Adrenal gland (tissue), 5 donors: ENCODE measurements around the gene UBE2D2.
"Not testable (repeated sequence)": the region's sequence is repeated elsewhere in the genome, so short reads cannot be mapped to it uniquely, and the experiment has no call there.

ENCODE experiments used
- POLR2A ChIP-seq, 2 donors: fragments of 450-650 bp; IDR thresholded peaks; one replicate each; pipeline ENCODE4 v1.6.1; 2017; ENCODE audit warnings: antibody characterized with exemption in 2 of 2, mild to moderate bottlenecking in 2 of 2, moderate library complexity in 1 of 2
- TF ChIP-seq, protein P1 (sequence below), 6 experiments: fragments of 450-650 bp in 4 of 6; fragments of 200-600 bp in 2 of 6; sonication (generic) in 1 of 6; IDR thresholded peaks; 1 replicate in 5 of 6; 2 replicates in 1 of 6; pipeline versions ENCODE4 v1.5.1 to v1.8.0; 2016 to 2021; ENCODE audit warnings: antibody characterized with exemption in 6 of 6, mild to moderate bottlenecking in 2 of 6, moderate library complexity in 1 of 6
- donor health status: DM: no; HTN: no; CAD: no.

DNA sequence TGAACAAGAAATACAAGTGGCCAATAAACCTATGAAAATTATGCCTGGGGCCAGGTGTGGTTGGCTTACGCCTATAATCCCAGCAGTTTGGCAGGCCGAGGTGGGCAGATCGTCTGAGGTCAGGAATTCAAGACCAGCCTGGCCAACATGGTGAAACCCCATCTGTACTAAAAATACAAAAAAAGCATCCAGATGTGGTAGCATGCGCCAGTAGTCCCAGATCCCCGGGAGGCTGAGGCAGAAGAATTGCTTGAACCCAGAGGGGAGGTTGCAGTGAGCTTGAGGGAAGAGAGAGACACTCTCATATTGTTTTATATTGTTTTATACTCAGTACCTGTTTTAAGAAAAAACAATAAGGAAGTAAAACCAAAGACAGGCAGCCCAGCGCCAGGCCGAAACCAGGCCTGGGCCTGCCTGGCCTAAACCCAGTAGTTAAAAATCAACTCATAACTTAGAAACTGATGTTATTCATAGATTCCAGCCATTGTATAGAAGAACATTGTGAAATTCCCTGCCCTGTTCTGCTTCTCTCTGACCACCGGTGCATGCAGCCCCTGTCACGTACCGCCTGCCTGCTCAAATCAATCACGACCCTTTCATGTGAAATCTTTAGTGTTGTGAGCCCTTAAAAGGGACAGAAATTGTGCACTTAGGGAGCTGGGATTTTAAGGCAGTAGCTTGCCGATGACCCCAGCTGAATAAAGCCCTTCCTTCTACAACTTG, 35.4 kb upstream of the UBE2D2 start:
- TF ChIP-seq, protein P1, sequence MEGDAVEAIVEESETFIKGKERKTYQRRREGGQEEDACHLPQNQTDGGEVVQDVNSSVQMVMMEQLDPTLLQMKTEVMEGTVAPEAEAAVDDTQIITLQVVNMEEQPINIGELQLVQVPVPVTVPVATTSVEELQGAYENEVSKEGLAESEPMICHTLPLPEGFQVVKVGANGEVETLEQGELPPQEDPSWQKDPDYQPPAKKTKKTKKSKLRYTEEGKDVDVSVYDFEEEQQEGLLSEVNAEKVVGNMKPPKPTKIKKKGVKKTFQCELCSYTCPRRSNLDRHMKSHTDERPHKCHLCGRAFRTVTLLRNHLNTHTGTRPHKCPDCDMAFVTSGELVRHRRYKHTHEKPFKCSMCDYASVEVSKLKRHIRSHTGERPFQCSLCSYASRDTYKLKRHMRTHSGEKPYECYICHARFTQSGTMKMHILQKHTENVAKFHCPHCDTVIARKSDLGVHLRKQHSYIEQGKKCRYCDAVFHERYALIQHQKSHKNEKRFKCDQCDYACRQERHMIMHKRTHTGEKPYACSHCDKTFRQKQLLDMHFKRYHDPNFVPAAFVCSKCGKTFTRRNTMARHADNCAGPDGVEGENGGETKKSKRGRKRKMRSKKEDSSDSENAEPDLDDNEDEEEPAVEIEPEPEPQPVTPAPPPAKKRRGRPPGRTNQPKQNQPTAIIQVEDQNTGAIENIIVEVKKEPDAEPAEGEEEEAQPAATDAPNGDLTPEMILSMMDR (IDR thresholded peaks at IDR 0.05), result not testable (repeated sequence)
- not testable (repeated sequence) for TF ChIP-seq POLR2A (IDR thresholded peaks at IDR 0.05)
